Coronary artery (tissue), 2 donors: Measurements from ENCODE around the gene RAET1E.

Source experiments
- DNase-seq: peaks from one replicate; pipeline ENCODE4 v3.0.0-alpha.2; 2017; ENCODE audit warnings: low spot score
- H3K27ac ChIP-seq, 2 donors: fragments of 200-600 bp; sonication (generic); one replicate each; pipeline ENCODE4 v1.5.1; 2016 to 2019
- H3K4me3 ChIP-seq: fragments of 200-600 bp; sonication (generic); 2 replicates; pipeline ENCODE4 v1.5.1; 2016; ENCODE audit warnings: mild to moderate bottlenecking, moderate library complexity
- TF ChIP-seq, protein P1 (sequence below): fragments of 200-600 bp; sonication (generic); IDR thresholded peaks from one replicate; pipeline ENCODE4 v1.5.1; 2019; ENCODE audit warnings: antibody characterized with exemption

RAET1E gene

DNA sequence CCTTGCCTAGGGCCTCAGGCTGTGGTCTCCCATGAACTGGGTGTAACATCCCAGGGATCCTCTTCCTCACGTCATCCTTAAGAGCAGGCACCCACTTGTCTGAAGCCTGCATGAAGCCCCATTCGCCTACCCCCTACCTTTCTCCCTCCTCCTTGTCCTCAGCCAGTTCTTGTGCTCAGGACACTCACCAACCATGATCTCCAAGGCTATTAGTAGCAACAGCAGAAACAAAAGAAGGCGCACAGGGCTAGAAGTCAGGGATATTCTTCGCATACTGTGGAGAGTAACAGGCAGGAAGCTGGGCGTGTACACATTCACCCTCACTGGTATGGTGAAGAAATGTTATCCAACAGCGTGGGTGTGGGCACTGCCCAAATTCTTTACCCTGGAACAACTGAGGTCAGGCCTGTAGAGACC is 7.3 kb downstream of the RAET1E start:
- Histone ChIP-seq H3K4me3 (no peak overlapping the region), H3K27ac (peak overlapping the region in 1 of 2 donors; percentile 30)
- TF ChIP-seq, protein P1, sequence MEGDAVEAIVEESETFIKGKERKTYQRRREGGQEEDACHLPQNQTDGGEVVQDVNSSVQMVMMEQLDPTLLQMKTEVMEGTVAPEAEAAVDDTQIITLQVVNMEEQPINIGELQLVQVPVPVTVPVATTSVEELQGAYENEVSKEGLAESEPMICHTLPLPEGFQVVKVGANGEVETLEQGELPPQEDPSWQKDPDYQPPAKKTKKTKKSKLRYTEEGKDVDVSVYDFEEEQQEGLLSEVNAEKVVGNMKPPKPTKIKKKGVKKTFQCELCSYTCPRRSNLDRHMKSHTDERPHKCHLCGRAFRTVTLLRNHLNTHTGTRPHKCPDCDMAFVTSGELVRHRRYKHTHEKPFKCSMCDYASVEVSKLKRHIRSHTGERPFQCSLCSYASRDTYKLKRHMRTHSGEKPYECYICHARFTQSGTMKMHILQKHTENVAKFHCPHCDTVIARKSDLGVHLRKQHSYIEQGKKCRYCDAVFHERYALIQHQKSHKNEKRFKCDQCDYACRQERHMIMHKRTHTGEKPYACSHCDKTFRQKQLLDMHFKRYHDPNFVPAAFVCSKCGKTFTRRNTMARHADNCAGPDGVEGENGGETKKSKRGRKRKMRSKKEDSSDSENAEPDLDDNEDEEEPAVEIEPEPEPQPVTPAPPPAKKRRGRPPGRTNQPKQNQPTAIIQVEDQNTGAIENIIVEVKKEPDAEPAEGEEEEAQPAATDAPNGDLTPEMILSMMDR: no peak
- DNase-seq: no peak

DNA sequence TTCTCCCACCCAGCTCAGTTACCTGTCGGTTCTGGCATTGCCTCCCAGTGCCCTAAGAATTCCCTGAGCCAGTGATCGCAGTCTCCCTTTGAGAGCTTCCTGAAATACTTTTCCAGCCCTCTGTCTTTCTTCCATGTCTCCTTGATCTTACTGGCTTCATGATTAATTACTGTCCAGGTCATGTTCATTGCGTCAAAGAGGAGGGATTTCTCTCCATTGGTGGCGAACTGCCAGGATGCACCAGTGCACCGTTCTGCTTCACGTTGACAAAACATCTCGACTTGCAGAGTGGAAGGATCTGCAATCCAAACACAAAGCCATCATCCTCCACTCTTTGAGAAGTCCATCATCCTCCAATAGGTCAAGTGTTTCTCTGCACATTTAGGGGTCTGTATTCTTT is 8.6 kb downstream of the RAET1E start:
- TF ChIP-seq, protein P1: no peak
- Histone ChIP-seq H3K4me3 (no peak overlapping the region), H3K27ac (no peak overlapping the region)
- no peak for DNase-seq

DNA sequence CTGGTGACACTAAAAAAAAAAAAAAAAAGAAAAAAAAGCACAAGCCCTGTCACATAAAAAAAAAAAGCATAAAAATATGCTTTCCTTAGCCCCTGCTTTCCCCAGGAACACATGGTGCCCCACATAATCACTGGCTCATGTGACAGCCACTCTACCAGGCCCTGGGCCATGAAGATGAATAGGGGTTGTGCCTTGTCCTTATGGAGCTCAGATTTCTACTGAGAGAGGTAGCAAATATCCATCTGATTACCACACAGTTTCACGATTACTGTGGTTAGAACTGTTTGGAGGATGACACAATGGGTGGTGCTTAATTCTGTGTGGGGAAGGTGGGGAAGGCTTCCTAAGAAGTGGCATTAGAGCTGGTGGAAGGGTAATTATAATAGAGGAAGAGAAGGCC is 9.3 kb downstream of the RAET1E start:
- no peak for DNase-seq
- H3K27ac ChIP-seq: no peak overlapping the region

GRCh38 chr6:149888093-149888492 is 9.8 kb downstream of the RAET1E start:
- Histone ChIP-seq H3K27ac (no peak overlapping the region), H3K4me3 (no peak overlapping the region)
- no peak for DNase-seq
- TF ChIP-seq, protein P1: no peak

More for the DNA sequence above, 9.3 kb downstream of the RAET1E start:
- TF ChIP-seq, protein P1: no peak
- H3K4me3 ChIP-seq: no peak overlapping the region

- no peak overlapping the region for H3K27ac ChIP-seq
- TF ChIP-seq, protein P1: no peak
- DNase-seq: no peak
- H3K4me3 ChIP-seq: no peak overlapping the region
Observed at GRCh38 chr6:149887343-149887742, 10.6 kb downstream of the RAET1E start.

DNA sequence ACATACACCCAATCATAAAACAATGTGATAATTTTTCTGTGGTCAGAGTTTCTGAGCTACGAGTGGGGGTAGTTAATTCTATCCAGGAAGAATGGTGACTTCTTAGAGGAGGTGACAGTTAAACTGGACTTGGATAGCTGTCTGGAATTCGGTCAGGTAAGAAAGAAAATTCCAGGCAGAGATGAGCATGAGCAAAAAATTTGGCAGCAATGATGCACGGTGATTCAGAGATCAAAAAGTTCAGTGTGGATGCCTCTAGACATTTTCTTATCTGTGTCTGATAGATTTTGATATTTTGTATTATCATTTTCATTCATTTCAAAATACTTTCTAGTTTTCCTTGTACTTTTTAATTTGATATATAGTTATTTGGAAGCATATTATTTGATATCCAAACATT is 12.0 kb downstream of the RAET1E start:
- no peak for DNase-seq
- TF ChIP-seq, protein P1: no peak
- no peak overlapping the region for H3K4me3 ChIP-seq
- H3K27ac ChIP-seq: no peak overlapping the region

GRCh38 chr6:149884617-149885016 is 13.3 kb downstream of the RAET1E start:
- peak overlapping the region in 1 of 2 donors; percentile 8 for H3K27ac ChIP-seq
- TF ChIP-seq, protein P1: no peak
- no peak for DNase-seq

More at GRCh38 chr6:149884617-149885016, 13.3 kb downstream of the RAET1E start:
- H3K4me3 ChIP-seq: peak overlapping the region; percentile 33
